Osteoblast (primary cell): ENCODE data around the gene MEX3B. TPM values are rescaled to one million over a fixed set of nuclear protein-coding genes. Genes with fewer than 3 reads are reported as not detected.

Experiments
- DNase-seq: peaks from one replicate; pipeline ENCODE4 v3.0.0; 2011; ENCODE audit warnings: low spot score, mixed read lengths; ENCODE audit not compliant: insufficient read length; ENCODE audit errors: missing footprints
- H2AFZ ChIP-seq: 2 replicates; pipeline ENCODE4 v1.6.0; 2011; ENCODE audit warnings: mild to moderate bottlenecking, low read length
- H3K27ac ChIP-seq: 2 replicates; pipeline ENCODE4 v1.5.1; 2011; ENCODE audit warnings: mild to moderate bottlenecking, low read depth, low read length, moderate library complexity
- H3K27me3 ChIP-seq: 2 replicates; pipeline ENCODE4 v1.6.0; 2012; ENCODE audit warnings: mild to moderate bottlenecking, control low read depth, inconsistent platforms, low read length, moderate library complexity; ENCODE audit not compliant: insufficient read depth
- H3K36me3 ChIP-seq: 2 replicates; pipeline ENCODE4 v1.5.1; 2011; ENCODE audit warnings: mild to moderate bottlenecking, low read length, control low read depth, moderate library complexity; ENCODE audit not compliant: insufficient read depth
- H3K4me1 ChIP-seq: 2 replicates; pipeline ENCODE4 v1.5.1; 2011; ENCODE audit warnings: mild to moderate bottlenecking, low read length, control low read depth, moderate library complexity; ENCODE audit not compliant: insufficient read depth
- H3K4me2 ChIP-seq: 2 replicates; pipeline ENCODE4 v1.6.0; 2011; ENCODE audit warnings: mild to moderate bottlenecking, low read length; ENCODE audit not compliant: insufficient read depth
- H3K4me3 ChIP-seq: fragments of 200-600 bp; sonication (generic); 3 replicates; pipeline ENCODE4 v1.5.1; 2012; ENCODE audit warnings: mild to moderate bottlenecking, low read length, inconsistent platforms; ENCODE audit not compliant: insufficient read depth
- H3K79me2 ChIP-seq: 2 replicates; pipeline ENCODE4 v1.6.0; 2012; ENCODE audit warnings: mild to moderate bottlenecking, low read length, control low read depth, inconsistent platforms; ENCODE audit not compliant: insufficient read depth
- H3K9me3 ChIP-seq: 2 replicates; pipeline ENCODE4 v1.5.1; 2011; ENCODE audit warnings: low read depth, low read length, control low read depth
- H4K20me1 ChIP-seq: 2 replicates; pipeline ENCODE4 v1.6.0; 2012; ENCODE audit warnings: mild to moderate bottlenecking, low read length, control low read depth; ENCODE audit not compliant: insufficient read depth
- total RNA-seq: library from RNA; depleted of rRNA; stranded (reverse); fragments of >200 nt; gene quantifications from 2 replicates; pipeline ENCODE4 v1.2.3, GENCODE V29; 2012
- TF ChIP-seq, protein P1 (sequence below): IDR thresholded peaks from 2 replicates; pipeline ENCODE4 v1.5.1; 2011; ENCODE audit warnings: mild to moderate bottlenecking, low read depth, low read length, moderate library complexity; ENCODE audit errors: extremely low read depth

MEX3B gene
- total RNA-seq, 1 donor = 15.2 TPM

DNA sequence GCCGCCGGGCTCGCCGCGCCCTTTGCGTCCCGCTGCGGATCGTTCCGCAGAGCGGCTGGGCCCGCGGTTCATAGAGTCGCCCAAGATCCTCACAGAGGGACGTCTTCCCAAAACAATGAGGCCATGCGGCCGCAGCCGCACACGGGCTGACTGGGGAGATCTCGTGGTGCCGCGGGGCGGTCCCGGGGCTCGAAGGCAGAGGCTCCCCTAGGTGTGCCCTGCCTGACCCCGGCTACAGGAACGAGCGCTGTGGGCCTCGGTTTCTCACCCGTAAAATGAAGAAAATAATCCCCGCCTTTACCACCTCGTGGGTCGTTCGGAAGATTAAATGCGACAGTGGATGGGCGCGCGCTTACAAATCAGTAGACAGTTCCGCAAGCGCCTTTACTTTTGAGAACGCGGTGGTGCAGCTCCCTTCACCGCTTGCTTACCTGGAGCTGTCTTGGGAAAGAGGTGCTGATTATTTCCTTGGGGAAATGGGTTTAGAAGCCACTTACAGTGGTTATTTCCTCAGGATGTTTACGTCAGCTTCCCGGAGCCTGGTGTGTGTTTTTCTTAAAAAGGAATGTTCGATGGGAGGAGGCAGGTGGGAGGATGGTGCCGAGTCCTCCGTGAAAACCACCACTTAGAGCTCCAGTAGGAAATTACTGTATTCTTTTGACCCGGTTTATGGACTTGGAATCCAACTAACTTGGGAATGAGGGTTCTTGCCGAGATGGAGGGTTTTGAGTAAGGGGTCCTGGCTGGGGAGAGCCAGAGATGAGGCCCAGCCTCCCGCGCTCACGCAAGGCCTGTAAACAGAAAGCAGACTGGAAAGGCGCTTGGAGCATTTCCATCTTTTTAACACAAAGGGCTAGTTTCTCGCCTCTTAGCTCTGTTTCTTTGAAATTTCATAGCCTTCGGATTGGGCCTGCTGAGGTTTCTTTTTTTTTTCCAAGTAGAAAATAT lies 1.9 kb upstream of the MEX3B start:
- Histone ChIP-seq H3K9me3 (no peaks in the 10 kb centered on the region), H3K4me1 (peaks cover 4% of the 10 kb centered on the region), H3K36me3 (no peaks in the 10 kb centered on the region), H2AFZ (peak overlapping the region; percentile 86), H3K27ac (no peak overlapping the region), H3K27me3 (peaks cover 26% of the 10 kb centered on the region), H4K20me1 (peaks cover 9% of the 10 kb centered on the region), H3K79me2 (peaks cover 16% of the 10 kb centered on the region), H3K4me3 (peak overlapping the region; percentile 92), H3K4me2 (peak overlapping the region; percentile 95)
- TF ChIP-seq, protein P1, sequence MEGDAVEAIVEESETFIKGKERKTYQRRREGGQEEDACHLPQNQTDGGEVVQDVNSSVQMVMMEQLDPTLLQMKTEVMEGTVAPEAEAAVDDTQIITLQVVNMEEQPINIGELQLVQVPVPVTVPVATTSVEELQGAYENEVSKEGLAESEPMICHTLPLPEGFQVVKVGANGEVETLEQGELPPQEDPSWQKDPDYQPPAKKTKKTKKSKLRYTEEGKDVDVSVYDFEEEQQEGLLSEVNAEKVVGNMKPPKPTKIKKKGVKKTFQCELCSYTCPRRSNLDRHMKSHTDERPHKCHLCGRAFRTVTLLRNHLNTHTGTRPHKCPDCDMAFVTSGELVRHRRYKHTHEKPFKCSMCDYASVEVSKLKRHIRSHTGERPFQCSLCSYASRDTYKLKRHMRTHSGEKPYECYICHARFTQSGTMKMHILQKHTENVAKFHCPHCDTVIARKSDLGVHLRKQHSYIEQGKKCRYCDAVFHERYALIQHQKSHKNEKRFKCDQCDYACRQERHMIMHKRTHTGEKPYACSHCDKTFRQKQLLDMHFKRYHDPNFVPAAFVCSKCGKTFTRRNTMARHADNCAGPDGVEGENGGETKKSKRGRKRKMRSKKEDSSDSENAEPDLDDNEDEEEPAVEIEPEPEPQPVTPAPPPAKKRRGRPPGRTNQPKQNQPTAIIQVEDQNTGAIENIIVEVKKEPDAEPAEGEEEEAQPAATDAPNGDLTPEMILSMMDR = no peak
- peak; percentile 88 for DNase-seq

DNA sequence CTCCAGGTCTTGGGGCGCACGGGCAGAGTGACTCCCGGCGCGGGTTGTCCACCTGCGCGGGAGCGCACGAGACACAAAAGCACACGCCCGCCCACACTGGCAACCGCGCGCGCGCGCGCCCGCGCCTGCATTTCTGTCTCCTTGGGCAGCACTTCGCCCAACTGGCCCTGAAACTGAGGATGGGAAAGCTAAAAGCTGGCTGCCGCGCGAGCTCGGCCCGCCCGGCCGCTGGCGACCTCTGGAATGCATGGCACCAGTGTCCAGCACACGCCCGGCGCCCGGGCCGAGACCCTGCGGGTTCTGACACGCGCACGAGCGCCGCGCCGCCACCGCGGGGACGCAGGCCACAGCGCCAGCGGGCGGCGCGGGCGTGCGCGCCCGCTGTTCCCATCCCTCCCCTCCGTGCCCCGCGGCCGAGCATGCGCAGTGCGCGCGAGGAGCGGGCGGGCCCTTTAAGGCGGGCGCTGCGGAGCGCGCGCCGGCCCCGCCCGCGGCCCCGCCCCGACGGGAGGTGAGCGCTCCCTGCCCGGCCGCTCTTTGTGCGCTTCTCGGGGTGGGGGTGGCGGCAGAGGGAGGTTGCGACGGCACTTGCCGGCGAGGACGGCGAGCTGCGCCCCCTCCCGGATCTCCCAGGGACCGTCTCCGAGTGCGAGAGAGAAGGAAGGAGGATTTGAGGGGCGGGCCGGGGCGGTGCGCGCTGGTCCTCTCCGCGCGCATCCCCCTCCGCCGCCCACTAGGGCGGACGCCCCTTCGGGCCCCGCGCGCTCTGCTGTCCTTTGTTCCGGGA lies 1.0 kb upstream of the MEX3B start:
- H2AFZ ChIP-seq = peak overlapping the region; percentile 94
- peak overlapping the region; percentile 83 for H3K27ac ChIP-seq
- H3K4me2 ChIP-seq = peak overlapping the region; percentile 95
- TF ChIP-seq, protein P1 = peak; percentile 49
- peak; percentile 100 for DNase-seq
- no peaks in the 10 kb centered on the region for H3K9me3 ChIP-seq
- peaks cover 11% of the 10 kb centered on the region for H4K20me1 ChIP-seq
- peaks cover 26% of the 10 kb centered on the region for H3K27me3 ChIP-seq
- peak overlapping the region; percentile 92 for H3K4me3 ChIP-seq
- peaks cover 3% of the 10 kb centered on the region for H3K36me3 ChIP-seq
- H3K4me1 ChIP-seq = peaks cover 4% of the 10 kb centered on the region
- H3K79me2 ChIP-seq = peaks cover 19% of the 10 kb centered on the region

DNA sequence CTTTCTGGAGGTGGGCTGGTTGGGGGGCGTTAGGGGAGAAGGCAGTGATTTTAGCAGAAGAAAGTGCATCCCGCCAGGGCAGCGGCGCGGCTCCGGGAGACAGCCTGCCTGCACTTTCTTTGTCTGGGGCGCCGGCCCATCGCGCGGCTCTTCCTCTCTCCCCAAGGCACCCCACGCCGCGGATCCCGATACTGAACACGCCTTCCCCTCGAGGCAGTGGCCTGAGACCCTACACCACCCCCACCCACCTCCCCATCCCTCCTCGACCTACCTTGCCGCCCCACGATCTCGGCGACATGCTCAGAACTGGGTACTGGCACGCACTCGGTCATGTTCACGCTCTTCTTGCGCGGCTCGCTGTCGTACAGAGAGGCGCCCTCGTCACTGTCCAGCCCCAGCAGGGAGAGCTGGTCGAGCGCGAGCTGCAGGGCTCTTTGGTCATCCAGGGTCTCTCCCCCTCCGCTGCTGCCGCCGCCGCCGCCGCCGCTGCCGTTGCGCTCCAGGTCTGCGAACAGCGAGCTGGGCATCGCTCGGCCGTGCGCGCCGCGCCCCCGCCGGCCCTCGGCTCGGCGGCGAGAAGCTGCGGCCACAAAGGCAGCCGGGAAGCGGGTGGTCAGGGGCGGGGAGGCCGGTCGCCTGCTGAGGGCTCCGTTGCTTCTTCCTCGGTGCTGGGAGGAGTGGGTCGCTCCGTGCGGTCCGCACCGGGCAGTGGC lies 483 bp downstream of the MEX3B start:
- H3K4me2 ChIP-seq = peak overlapping the region; percentile 95
- H3K36me3 ChIP-seq = peaks cover 3% of the 10 kb centered on the region
- H3K4me3 ChIP-seq = peak overlapping the region; percentile 92
- H3K9me3 ChIP-seq = no peaks in the 10 kb centered on the region
- peaks cover 16% of the 10 kb centered on the region for H4K20me1 ChIP-seq
- DNase-seq = peak; percentile 93
- peaks cover 4% of the 10 kb centered on the region for H3K4me1 ChIP-seq
- TF ChIP-seq, protein P1 = no peak
- peak overlapping the region; percentile 70 for H3K27ac ChIP-seq
- H2AFZ ChIP-seq = peak overlapping the region; percentile 97
- H3K79me2 ChIP-seq = peaks cover 19% of the 10 kb centered on the region
- H3K27me3 ChIP-seq = peaks cover 26% of the 10 kb centered on the region
